HG02571 (cell line): Measurements from ENCODE around the gene FNTB.

Experiments
- ATAC-seq: cut with Tn5 transposase; IDR thresholded peaks from one replicate; pipeline ENCODE4 v1.9.1; 2021; ENCODE audit warnings: mild to moderate bottlenecking, moderate library complexity; ENCODE audit not compliant: unreplicated experiment

Gene FNTB

DNA sequence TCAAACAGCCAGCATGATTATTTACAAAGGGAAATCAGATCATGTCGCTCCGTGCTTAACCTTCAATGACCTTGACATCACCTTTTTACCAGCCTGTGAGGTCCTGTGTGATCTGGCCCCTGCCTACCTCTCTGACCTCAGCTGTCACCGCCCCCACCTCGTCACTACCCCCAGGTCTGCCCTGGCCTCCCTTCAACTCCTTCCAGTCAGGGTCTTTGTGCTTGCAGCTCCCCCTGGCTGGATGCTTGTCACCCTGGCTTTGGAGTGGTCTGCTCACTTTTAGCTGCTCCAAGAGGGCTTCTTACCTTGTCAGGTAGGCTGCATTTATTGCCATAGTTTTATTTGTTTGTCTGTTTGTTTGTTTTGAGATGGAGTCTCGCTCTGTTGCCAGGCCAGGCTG is 123.8 kb downstream of the FNTB start:
- no peak for ATAC-seq
